Measurements from ENCODE around the gene STRIP1.

GRCh38 chr1:110060034-110060661 lies 25.7 kb downstream of the STRIP1 start:
- no peak for TF ChIP-seq RAD21 (IDR thresholded peaks at IDR 0.05)
- peak; percentile 53 for TF ChIP-seq CTCF (IDR thresholded peaks at IDR 0.05; ENCODE audit: low read depth, low read length, missing input control)
- TF ChIP-seq REST (IDR thresholded peaks at IDR 0.05), result no peak
- TF ChIP-seq NR2F2 (IDR thresholded peaks at IDR 0.05), result no peak
- no peak for TF ChIP-seq YY1 (IDR thresholded peaks at IDR 0.05)
- TF ChIP-seq JUND (IDR thresholded peaks at IDR 0.05), result no peak
- TF ChIP-seq MAX (IDR thresholded peaks at IDR 0.05), result no peak
- TF ChIP-seq GABPA (IDR thresholded peaks at IDR 0.05 in 1 of 2, conservative IDR thresholded peaks at IDR 0.05 in 1 of 2), result no peak
- no peak for TF ChIP-seq EGR1 (IDR thresholded peaks at IDR 0.05; ENCODE audit: low read depth in 2 of 2)
- TF ChIP-seq FOXA1 (IDR thresholded peaks at IDR 0.05), result no peak
- TF ChIP-seq TAF1 (conservative IDR thresholded peaks at IDR 0.05), result no peak
